ENCODE results near the gene BRI3.

- TF ChIP-seq EZH2 (IDR thresholded peaks at IDR 0.05; ENCODE audit: insufficient read depth, poor library complexity, severe bottlenecking), result no peak
- no peak for TF ChIP-seq EZH2phosphoT487 (IDR thresholded peaks at IDR 0.05; ENCODE audit: insufficient read depth, low read depth)
Observed at GRCh38 chr7:98244871-98245270, 36.6 kb upstream of the BRI3 start.
